Jurkat, Clone E6-1 (cell line): ENCODE measurements around the gene COMMD4. TPM values are rescaled to one million over a fixed set of nuclear protein-coding genes. Genes with fewer than 3 reads are reported as not detected.
"Not testable (repeated sequence)": the region's sequence is repeated elsewhere in the genome, so short reads cannot be mapped to it uniquely, and the experiment has no call there.

ENCODE experiments used
- DNase-seq: peaks from one replicate; pipeline ENCODE4 v3.0.0-alpha.2; 2011; ENCODE audit warnings: low read depth, low spot score
- H3K4me3 ChIP-seq: 2 replicates; pipeline ENCODE4 v1.5.1; 2011; ENCODE audit warnings: mild to moderate bottlenecking, low read length, control low read depth, moderate library complexity
- polyA plus RNA-seq: library from polyadenylated mRNA; unstranded; fragments of >200 nt; gene quantifications from one replicate; pipeline ENCODE4 v1.2.1, GENCODE V29; 2012; ENCODE audit warnings: missing spikeins; ENCODE audit not compliant: insufficient read length, insufficient read depth

Gene COMMD4
- 154 TPM for polyA plus RNA-seq

GRCh38 chr15:75335705-75336355 lies at the start of gene COMMD4:
Gene COMMD4, plus strand, starts transcription at chr15:75336063. Its CDS starts 27 bp downstream, at chr15:75336090.
- peak; percentile 86 for DNase-seq
- H3K4me3 ChIP-seq = peak within 1 kb of the TSS; percentile 80

DNA sequence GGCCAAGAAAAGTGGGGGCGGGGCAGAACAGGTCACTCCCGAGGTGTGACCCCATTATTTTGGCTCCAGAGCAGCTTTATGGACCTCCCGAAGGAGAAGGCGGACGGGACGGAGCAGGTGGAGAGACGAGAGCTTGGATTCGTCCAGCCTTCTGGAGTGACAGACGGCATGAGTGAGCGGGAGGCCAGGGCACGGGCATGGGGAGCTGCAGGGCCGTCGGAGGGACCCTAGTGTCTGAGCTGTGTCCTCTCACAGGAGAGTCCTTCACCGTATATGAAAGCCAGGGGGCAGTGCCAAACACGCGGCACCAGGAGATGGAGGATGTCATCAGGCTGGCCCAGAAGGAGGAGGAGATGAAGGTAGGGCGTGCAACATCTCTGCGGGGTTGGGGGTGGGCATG lies 42.2 kb upstream of the COMMD4 start:
- not testable (repeated sequence) for DNase-seq, H3K4me3 ChIP-seq

GRCh38 chr15:75298541-75299310 lies 37.1 kb upstream of the COMMD4 start:
- H3K4me3 ChIP-seq, DNase-seq: not testable (repeated sequence)

GRCh38 chr15:75299311-75299688 lies 36.6 kb upstream of the COMMD4 start:
- not testable (repeated sequence) for H3K4me3 ChIP-seq, DNase-seq

- not testable (repeated sequence) for DNase-seq, H3K4me3 ChIP-seq
Observed at GRCh38 chr15:75300026-75300425, 35.8 kb upstream of the COMMD4 start.

GRCh38 chr15:75302318-75302717 lies 33.5 kb upstream of the COMMD4 start:
- H3K4me3 ChIP-seq = no peak overlapping the region
- DNase-seq = no peak

GRCh38 chr15:75302753-75303152 lies 33.1 kb upstream of the COMMD4 start:
- H3K4me3 ChIP-seq, DNase-seq: not testable (repeated sequence)

- no peak overlapping the region for H3K4me3 ChIP-seq
- no peak for DNase-seq
Observed at GRCh38 chr15:75306188-75306587, 29.7 kb upstream of the COMMD4 start.

DNA sequence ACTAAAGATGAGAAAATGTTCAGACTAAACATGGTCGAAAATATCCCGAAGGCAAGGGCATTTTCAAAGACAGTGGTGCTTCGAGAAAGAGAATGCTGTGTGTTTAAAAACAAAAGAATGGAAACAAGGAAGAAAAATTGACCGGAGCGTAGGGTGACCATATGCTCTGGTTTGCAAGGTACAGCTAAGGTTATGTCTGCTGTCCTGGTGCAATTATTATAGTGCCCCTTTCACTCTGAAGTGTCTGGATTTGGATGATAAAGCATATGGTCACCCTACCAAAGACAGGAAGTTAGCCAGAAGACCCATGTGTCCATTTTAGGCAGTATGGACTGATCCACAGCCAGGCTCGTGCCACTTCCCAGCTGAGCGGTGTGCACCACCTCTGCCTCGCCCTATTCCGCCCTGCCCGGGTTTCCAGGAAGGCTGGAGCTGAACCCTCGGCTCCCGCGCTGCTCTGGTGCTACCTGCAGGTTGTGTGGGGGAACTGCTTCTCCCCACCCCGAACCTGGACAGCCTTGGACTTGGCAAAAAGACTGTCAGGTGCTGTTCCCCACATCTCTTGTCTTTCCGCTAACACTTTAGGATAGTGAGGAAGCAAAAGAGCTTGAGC lies 28.0 kb upstream of the COMMD4 start:
- no peak for DNase-seq
- H3K4me3 ChIP-seq = no peak overlapping the region

DNA sequence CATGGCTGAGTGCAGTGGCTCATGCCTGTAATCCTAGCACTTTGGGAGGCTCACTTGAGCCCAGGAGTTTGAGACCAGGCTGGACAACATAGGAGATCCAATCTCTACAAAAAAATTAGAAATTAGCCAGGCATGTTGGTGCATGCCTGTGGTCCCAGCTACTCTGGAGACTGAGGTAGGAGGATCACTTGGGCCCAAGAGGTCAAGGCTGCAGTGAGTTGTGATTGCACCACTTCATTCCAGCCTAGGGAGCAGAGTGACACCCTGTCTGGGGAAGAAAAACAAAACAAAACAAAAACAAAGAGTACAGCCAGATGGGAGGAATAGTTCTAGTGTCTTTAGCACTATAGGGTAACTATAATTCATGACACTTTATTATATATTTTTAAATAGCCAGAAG lies 26.2 kb upstream of the COMMD4 start:
- no peak overlapping the region for H3K4me3 ChIP-seq
- no peak for DNase-seq

DNA sequence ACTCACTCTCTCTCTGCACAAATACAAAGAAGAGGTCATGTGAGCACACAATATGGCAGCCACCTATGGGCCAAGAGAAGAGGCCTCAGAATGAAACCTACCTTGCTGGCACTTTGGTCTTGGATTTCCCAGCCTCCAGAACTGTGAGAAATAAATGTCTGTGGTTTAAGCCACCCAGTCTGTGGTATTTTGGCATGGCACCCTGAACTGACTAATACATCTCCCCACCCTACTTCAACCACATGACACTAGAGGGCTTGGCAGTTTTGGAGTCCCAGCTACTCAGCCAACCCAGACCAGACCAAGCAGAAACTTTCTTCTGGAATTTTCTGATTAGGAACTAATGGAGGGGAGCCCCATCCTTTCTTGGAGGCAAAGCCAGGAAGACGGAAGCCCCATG lies 23.3 kb upstream of the COMMD4 start:
- not testable (repeated sequence) for H3K4me3 ChIP-seq, DNase-seq

GRCh38 chr15:75313116-75313845 lies 22.6 kb upstream of the COMMD4 start:
- H3K4me3 ChIP-seq = no peak overlapping the region
- DNase-seq = no peak

- DNase-seq = no peak
- no peak overlapping the region for H3K4me3 ChIP-seq
Observed at GRCh38 chr15:75314552-75315290, 21.1 kb upstream of the COMMD4 start.

- DNase-seq, H3K4me3 ChIP-seq: not testable (repeated sequence)
Observed at GRCh38 chr15:75319231-75319897, 16.5 kb upstream of the COMMD4 start.

- DNase-seq = no peak
- H3K4me3 ChIP-seq = no peak overlapping the region
Observed at GRCh38 chr15:75321711-75322110, 14.2 kb upstream of the COMMD4 start.

- no peak overlapping the region for H3K4me3 ChIP-seq
- no peak for DNase-seq
Observed at GRCh38 chr15:75325922-75326321, 9.9 kb upstream of the COMMD4 start.

DNA sequence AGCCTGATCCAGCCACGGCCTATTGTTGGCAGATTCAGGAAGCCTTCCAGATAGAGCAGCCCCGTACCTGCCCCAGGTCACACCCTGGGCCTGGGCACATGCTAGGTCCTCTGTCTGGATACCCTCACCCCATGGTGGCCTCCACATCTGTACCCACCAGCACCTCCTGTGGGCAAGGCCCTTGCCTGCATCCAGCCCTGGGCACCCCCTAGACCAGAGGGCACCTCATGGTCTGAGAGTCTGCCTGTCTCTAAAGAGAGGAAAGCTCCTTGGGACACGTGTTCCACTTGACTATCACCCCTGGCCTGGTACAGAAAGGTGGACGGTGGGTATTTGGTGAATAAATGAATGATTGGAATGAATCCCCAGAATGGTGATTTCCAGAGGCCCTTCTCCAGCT lies 8.9 kb upstream of the COMMD4 start:
- no peak for DNase-seq

DNA sequence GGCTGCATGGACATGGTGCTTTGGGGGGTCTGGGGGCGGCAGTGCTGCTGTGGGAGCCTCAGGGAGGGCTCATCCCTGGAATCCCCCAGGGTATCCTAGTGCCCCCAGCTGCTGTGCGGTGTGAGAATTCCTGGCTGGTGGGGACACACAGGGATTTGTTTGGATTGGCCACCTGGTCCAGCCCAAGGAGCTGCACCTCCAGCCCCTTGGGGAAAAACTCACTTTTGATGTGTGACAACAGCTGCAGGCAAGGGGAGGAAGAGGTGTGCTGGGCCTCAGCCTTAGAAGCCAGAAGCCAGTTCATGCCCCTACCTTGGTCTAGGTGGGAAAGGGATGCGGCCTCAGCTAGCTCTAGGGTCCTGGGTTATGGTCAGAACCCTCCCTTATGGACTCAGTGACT lies 8.4 kb upstream of the COMMD4 start:
- DNase-seq = no peak

More for the DNA sequence above, 8.9 kb upstream of the COMMD4 start:
- H3K4me3 ChIP-seq = no peak overlapping the region

More for the DNA sequence above, 8.4 kb upstream of the COMMD4 start:
- no peak overlapping the region for H3K4me3 ChIP-seq
